Stimulated activated CD8-positive, alpha-beta memory T cell treated with anti-CD3 and anti-CD28 coated beads, Interleukin-4, amount 100 ng/mL, for 48 hours (primary cell): ENCODE data around the gene NPC1.

Experiments
- DNase-seq: peaks from one replicate; pipeline ENCODE4 v3.0.0-alpha.2; 2020

The NPC1 gene

DNA sequence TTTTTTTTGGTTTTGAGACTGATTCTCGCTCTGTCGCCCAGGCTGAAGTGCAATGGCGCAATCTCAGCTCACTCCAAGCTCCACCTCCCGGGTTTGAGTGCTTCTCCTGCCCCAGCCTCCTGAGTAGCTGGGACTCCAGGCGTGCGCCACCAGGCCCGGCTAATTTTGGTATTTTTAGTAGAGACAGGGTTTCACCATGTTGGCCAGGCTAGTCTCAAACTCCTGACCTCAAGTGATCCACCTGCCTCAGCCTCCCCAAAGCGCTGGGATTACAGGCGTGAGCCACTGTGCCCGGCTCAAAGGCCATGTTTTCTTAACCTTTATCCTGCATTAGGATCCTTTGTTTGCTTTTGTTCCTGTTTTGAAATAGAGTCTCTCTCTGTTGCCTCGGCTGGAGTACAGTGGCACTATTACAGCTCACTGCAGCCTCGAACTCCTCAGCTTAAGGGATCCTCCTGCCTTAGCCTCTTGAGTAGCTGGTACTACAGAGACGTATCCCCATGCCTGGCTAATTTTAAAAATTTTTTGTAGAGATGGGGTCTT lies 41.0 kb downstream of the NPC1 start:
- no peak for DNase-seq

DNA sequence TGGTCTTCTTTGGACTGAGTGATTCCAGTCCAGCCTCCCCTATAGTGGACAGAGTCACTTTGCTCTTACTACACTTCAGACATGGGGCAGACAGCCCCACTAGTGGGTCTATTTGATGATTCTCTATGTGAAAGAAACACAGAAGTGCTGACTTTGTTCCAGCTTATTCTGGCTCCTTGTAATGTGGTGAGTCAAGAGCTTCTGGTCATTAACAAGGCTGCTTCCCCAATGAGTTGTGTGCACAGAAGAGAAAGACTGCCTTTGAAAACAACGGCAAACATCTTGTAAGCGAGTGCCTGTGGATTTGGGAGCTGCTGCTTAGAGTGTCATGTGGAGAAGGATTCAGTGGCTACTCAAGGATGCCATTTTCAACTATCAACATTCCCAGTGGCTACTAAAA lies 43.8 kb downstream of the NPC1 start:
- DNase-seq: no peak

- no peak for DNase-seq
Observed at GRCh38 chr18:23541349-23542093, 44.8 kb downstream of the NPC1 start.

GRCh38 chr18:23540867-23541266 lies 45.4 kb downstream of the NPC1 start:
- DNase-seq: no peak

- no peak for DNase-seq
Observed at GRCh38 chr18:23539911-23540525, 46.3 kb downstream of the NPC1 start.

DNA sequence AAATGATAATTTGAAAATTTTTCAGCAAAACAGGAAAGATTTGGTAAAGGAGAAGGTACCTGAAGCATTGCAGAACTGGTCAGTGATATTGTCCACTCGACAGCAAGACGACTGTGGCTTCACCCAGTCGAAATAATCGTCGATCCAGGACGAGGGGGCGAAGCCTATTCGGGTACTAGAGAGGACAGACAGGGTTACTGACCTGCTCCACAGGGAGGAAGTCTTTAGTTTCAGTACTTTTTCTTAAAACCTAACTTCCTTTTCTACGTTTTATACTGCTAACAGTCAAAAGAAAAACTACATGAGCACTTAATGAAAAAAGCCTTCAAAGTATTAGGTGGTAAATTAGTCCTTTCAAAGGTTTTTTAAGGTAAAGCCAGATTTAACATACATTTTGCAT lies 47.0 kb downstream of the NPC1 start:
- no peak for DNase-seq

DNA sequence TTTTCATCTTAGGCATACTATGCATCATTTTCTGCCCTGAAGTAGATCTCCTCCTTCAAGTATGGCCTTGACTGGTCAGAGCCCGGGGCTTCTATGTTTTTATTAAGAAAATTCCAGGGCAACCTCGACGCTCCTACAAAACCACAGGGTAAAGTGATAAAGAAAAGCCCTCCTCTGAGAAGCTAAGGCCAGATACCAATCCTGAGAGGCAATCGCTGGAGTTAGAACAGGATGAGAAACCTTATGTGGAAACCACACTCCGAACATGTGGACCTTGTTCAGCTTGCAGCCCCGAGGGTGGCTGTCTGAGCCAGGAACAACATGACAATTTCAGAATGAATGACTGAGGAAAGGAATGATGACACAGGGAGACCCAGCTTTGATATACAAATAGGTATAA lies 47.4 kb downstream of the NPC1 start:
- no peak for DNase-seq

- DNase-seq: no peak
Observed at GRCh38 chr18:23538001-23538400, 48.3 kb downstream of the NPC1 start.

DNA sequence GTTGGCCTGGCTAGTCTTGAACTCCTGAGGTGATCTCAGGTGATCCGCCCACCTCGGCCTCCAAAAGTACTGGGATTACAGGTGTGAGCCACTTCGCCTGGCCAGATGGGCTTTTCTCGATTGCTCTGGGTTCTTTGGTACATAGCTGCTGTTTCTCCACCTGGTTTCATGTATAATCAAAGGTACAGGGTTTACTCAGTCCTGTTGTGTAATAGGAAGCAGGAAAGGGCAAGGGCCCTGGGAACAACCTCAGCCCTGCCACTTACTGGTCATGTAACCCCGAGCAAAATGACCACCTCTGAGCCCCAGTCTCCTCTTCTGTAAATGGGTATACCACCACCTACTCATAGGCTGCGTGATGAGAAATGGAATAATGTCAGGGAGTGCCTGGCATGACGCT lies 49.0 kb downstream of the NPC1 start:
- DNase-seq: no peak

- DNase-seq: no peak
Observed at GRCh38 chr18:23536204-23536603, 50.1 kb downstream of the NPC1 start.

- no peak for DNase-seq
Observed at GRCh38 chr18:23534276-23534675, 52.0 kb downstream of the NPC1 start.

DNA sequence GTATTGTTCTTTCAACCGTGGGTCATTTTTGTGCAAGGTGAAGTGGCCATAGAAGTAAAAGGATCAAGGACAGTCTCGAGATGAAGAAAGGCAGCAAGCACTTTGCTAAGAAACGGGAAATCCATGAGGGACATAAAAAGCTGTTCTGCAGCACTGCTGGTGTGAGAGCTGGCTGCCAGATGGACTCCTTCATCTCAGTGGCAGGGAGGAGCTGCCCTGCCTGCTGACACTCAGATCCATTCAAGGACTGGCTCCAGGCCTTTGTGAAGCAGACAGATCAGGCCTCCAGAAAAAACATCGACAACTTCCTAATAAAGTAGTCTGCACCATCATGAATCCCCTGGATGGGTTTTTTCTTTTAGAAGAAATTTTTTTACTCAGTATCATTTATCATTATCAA lies 53.5 kb downstream of the NPC1 start:
- no peak for DNase-seq

DNA sequence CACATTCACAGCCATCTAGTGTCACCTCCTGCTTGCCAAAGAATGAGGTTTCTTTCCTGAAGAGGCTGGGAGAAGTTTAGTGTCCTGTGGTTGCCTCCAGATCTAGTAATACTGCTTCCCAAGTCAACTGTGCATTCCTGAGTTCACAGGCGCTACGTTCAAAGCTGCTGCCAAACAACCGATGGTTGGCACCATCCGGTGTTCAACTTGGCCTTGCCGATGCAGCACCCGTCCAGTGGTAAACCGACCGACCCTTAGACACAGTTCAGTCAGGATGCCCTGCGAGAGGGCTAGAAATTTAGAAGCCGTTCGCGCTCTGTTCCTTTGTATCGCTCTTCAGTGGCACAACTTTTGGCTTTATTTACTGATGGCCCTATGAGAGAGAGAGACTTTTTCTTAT lies 54.4 kb downstream of the NPC1 start:
- no peak for DNase-seq

DNA sequence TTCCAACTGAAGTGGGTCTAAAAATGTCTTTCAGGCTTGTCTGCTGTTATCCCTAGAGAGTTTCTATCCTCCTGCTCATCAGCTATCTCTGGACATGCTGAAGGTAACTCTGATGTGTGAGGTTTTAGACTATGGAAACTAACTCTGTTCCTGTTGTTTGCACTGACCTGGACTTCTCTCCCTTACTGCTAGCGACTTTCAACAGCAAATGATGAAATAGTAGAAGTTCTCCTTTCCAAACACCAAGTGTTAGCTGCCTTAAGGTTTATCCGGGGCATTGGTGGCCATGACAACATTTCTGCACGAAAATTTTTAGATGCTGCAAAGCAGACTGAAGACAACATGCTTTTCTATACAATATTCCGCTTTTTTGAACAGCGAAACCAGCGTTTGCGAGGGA lies 56.1 kb downstream of the NPC1 start:
- no peak for DNase-seq

DNA sequence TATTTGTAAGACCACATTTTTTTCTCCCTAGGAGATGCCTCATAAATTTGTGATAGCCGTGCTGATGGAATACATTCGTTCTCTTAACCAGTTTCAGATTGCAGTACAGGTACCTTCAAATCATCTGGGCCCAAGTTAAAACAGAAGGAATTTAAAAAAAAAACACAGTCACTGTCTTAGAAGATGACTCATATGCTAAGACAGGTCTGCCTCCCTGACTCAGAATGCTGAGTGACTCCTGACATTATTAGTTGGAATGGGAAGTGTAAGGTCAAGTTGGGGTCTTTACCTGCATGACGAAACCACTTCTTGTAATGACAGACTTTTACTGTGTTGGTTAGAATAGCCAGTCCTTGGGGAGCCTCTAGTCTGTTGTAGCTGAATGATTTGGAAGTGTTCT lies 56.7 kb downstream of the NPC1 start:
- DNase-seq: no peak

GRCh38 chr18:23528580-23529472 lies 57.5 kb downstream of the NPC1 start:
- no peak for DNase-seq

GRCh38 chr18:23526501-23527063 lies 59.7 kb downstream of the NPC1 start:
- no peak for DNase-seq

DNA sequence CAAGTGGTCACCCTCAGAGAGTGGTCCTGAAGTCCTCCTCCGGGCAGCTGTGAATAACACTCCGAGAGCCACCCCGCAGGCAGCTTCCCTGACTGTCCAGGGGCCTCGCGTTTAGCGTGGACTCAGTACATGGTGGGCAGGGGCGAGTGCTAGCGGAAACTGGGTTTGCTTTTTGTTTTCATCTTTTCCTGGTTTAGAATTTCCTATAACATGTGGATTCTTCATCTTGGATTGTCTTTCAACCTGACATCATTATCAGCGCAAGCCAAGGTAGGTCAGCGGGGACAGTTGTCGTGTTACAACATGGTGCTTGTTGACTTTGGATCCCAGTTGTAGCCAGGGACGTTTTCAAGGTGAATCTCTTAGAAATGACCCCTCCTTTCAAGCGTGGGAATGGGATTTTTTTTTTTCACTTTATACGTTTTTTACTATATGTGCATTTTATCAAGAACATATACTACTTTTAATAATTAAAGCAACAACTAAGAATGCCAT lies 62.0 kb downstream of the NPC1 start:
- no peak for DNase-seq

DNA sequence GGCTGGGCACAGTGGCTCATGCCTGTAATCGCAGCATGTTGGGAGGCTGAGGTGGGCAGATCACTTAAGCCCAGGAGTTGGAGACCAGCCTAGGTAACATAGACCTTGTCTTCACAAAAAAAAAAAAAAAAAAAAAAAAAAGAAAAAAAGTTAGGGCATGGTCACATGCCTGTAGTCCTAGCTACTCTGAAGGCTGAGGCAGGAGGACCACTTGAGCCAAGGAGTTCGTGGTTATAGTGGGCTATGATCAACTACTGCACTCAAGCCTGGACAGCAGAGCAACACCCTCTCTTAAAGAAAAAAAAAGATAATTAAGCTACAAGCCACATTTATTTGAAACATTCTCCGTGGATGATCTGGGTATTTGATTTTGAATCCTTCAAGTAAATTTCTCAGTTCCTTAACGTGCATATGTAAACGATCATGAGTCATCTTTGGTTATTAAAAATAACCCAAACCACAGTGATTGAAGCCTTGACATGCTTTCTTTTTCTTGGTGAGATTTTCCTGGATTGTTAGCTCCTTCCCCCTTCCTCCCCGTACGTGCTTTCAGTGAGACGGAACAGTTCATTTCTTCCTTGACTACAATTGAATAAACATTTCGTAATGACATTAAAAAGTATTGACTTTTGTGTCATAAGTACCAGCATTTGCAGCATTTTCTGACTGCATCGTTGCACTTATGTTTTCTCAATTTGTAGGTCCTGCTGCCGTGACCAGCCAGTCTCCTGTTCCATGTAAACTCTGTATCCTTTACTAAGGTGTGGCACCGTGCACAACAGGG lies 62.7 kb downstream of the NPC1 start:
- DNase-seq: no peak

- no peak for DNase-seq
Observed at GRCh38 chr18:23521907-23522306, 64.4 kb downstream of the NPC1 start.

GRCh38 chr18:23521271-23521670 lies 65.0 kb downstream of the NPC1 start:
- DNase-seq: no peak

DNA sequence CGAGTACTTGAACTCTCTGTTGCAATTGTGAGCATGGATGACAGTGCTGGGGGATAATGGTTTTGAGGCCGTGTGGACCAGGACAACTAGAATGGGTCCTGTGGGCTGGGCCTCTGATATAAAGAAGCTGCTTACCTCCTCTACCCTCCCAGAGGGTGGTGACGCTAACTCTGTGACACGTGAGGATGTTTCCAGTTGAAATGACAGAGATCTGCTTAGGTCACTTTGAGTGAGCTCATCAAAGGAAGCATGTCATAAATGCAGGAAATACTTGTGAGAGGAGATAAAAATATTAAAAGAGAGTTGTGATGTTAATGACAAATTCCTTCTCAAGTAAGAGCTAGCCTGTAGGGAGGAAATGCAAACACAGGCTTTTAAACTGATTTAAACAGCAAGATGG lies 66.6 kb downstream of the NPC1 start:
- DNase-seq: no peak
